NCI-H2029 treated with DMSO at 0.1 percent for 48 hours (cell line): ENCODE measurements around the gene FMN2.

Experiments used
- DNase-seq: peaks from one replicate; lab custom pipeline; 2025; lab: John Stamatoyannopoulos, UW

Gene FMN2

GRCh38 chr1:240198376-240198775 lies 106.7 kb downstream of the FMN2 start:
- no peak for DNase-seq

DNA sequence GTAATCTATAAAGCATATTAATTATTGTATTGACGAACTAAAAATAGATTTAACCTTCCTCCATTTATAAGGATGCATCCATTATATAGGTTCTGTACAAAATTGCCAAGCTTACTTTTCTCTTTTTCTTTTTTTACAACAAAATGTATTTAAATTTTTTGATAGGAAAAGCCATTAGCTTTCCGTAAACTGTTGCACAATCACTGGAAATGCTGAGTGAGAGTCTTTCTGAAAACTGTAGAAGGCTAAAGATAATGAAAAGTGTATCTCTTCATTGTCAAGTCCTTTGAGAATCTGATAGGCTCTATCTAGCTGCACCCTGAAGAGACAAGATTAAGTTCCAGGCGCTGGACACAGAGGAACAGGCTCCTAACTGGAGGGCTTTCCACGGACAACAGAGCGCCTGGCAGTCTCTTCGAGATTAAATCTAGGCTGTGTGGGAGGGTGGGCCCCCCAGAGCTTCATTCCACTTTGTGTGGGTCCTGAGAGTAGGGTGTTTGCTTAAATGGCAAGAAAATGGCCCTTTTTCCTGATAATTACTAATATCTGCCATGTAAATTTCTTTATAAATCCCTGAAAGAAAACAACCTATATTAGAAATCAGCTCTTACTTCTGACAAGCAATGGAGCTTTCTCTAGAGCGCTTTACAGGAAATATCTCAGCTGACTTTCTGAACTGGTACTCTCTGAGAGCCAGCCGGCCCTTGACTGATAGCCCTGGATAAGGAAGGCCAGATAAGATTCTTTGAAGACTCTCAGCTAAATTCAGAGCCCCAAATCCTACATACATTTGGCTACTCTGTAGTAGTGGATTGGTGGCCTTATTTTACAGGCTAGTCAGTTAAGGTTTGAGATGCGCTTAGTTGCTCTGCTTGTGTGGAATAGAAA lies 108.3 kb downstream of the FMN2 start:
- no peak for DNase-seq

DNA sequence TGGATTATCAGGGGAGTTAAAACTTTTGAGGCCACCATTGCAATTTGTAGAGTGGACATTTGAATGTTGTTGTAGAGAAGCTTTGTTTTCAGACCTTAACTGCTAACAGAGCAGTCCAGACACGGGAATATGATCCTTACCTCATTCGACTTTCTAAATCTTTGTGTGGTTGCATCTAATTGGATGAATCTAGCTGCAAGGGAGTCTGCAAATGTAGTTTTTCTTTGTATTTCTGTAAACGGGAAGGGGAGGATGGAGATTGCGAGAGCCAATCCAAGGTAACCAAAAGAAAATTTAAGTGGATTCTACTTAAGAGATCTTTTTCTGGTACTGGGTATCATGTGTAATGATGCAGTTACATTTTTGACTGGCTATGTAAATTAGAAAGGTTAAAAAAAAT lies 110.2 kb downstream of the FMN2 start:
- no peak for DNase-seq

GRCh38 chr1:240207073-240207709 lies 115.5 kb downstream of the FMN2 start:
- no peak for DNase-seq

GRCh38 chr1:240210026-240210425 lies 118.3 kb downstream of the FMN2 start:
- DNase-seq, result no peak

GRCh38 chr1:240212556-240212955 lies 120.9 kb downstream of the FMN2 start:
- DNase-seq, result no peak

GRCh38 chr1:240217403-240217802 lies 125.7 kb downstream of the FMN2 start:
- DNase-seq, result no peak

DNA sequence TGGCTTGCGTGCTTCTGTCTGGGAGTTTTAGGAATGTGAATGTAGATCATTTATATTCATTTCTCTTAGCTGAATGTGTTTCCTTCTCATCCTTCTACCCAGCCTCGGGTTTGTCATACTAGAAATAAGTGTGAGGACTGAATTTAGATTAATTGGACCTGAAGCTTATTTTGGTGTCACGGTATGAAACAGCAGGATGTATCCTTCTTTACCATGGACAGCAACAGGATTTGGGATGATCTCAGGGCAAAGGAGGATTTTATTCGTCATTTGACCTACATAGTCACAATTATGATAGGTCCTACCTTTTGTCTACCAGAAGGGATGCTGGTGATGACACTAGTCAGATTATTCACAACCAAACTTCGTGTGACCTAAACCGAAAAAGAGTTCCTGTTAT lies 127.4 kb downstream of the FMN2 start:
- DNase-seq, result no peak

- DNase-seq, result no peak
Measured at GRCh38 chr1:240226102-240226501, 134.4 kb downstream of the FMN2 start.

DNA sequence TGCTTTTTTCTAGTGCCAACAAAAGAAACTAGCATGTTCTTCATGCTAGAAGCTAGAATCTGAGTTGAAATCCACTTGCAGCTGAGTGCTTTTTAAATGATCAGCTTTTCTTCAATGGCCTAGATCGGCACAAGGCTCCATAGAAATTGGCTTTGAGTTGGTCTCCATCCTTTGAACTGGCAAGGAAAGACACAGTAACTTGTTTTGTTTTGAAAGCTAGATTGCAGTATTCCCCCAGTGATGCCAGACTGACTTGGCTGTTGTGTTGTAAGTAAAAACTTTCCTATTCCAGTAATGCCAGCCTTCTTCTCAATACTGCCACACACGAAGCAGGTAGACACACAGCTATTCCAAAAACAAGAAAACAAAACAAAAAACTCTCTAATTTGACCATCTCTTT lies 139.1 kb downstream of the FMN2 start:
- no peak for DNase-seq

DNA sequence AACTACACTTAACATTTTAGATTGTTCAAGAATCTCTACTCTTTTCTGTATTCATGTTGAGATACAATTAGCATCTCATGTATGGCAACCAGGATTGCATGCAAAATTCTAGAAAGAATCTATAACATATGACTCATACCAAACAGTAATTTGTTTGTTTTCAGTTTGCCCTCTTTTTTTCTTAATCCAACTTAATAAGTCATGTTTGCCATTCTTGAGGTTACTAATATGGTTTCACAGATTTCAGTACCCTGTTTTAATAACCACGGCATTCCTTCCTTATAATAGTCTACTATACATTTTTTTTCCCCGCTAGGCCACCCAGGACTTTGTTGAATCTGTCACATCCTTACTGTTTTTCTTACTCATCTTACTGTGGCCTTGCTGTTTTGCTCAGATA lies 140.8 kb downstream of the FMN2 start:
- no peak for DNase-seq

DNA sequence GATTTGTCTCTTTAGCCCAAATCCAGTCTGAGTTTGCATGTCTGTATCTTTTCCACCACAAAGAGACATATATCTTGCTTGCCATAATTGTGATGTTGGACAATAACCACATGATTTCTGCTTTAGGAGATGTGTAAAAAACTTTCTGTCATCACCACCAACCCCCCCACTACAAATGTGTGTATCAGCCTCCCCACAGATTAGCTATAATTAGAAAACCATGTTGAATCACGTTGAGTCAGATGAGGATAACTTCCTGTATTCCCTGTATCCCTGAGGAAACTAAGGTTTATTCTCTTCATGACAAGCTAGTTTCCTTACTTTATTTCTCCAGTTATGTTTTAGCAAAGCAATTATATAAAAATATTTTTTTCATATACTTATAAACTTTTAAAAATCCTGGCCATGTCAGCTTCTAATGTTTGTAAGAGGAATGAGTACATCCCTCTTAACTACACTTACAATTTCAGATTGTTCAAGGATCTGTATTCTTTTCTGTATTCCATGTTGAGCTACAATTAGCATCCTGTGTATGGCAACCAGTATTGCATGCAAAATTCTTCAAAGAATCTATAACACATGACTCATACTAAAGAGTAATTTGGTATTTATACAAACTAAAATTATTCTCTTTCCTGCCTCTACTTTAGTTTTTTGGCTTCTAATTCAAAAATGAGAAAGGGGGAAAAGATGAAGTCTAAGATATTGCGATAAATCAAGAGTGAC lies 143.0 kb downstream of the FMN2 start:
- no peak for DNase-seq

DNA sequence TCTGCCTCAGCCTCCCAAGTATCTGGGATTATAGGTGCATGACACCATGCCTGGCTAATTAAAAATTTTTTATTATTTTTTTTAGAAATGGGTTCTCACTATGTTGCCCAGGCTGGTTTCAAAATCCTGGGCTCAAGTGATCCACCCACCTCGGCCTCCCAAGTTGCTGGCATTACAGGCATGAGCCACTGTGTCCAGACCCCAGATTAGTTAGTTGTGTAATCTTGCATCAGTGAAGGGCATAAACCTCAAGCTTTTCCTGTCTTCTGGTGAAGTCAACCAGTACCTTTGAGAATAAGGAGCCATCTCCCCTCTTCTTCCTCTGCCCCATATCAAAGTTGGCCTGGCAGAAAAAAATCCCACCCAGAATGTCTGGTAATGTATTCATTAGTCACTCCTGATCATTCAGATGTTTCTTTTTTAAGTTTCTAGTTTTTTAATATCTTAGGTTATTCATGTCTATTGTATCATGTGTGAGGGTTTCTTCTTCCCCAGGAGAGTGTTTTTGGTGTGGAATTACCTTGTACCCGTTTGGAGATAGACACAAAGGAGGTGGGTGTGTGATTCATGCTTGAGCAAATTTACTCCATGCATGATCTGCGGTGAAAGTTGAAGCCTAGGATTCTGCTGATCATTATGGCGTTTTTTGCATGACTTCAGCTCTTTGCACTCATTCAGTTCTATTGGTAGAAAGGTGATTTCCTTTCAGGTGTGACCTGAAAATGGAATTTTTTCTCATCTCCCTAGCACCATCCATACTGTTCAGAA lies 144.0 kb downstream of the FMN2 start:
- DNase-seq, result no peak

DNA sequence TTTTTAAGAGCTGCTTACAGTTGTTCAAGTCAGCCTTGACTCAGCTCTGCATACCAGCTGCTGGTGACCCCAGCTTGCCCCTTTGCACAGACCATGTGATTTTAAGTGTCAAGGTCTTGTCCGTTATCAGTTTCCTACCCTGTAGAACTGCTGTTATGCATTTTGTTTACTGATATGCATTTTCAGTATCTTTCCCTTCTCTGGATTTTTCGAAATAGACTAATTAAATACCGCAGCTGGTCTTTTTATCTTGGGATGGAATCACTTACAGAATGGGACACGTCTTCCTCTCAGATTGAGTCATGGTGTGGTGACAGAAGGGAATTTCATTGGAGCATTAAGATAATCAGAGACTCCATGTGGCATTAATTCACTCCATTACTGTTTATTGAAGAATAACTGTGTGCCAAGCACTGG lies 145.6 kb downstream of the FMN2 start:
- no peak for DNase-seq

DNA sequence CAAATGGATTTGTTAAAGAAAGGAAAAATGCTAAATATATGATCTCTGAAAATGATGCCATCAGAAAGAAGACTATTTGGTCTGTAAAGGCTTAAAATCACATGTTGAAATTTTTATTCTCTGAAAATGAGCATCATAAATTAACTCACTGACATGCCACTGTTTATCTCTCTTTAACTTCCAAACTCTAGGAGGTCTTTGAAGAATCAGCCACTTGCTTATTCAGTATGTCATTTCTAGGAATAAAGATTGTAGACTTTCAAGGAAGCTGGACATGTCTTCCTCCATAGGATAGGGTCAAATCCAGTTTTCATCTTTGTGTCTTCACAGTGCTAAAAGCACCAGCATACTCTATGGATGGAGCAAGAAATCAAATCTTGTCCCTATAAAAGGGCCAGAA lies 147.6 kb downstream of the FMN2 start:
- no peak for DNase-seq

GRCh38 chr1:240241278-240241677 lies 149.6 kb downstream of the FMN2 start:
- DNase-seq, result no peak

GRCh38 chr1:240242601-240243144 lies 151.0 kb downstream of the FMN2 start:
- no peak for DNase-seq

DNA sequence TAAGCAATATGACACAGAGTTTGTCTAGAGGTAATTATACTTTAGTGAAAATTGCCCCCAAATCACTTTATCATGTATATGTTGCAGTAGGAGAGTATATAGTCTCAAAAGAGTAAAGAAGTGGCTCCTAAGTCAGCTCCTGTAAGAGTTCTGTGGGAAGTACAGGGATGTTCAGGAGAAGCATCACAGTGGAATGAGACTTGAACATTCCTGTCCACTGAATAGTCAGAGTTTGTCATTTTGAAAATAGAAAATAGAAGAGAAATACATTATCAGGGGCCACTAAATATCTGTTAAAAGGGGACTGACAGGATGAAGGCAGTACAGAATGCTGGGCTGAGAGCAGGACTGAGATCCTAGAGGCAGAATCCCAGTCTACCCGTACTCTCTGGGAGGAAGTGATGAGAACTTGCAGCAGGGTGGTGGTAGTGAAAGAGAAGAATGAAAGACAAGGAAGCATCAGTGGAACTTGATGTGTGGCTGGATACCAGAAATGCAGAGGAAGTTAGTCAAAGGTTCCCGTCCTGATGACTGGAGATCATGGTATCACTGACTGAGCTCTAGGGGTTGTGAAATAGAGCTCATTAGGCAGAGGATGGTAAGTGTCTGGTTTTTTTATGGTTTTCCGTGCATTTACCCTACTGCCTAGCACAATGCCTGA lies 153.4 kb downstream of the FMN2 start:
- no peak for DNase-seq

- DNase-seq, result no peak
Measured at GRCh38 chr1:240245629-240246020, 153.9 kb downstream of the FMN2 start.

- no peak for DNase-seq
Measured at GRCh38 chr1:240247899-240248298, 156.2 kb downstream of the FMN2 start.

GRCh38 chr1:240254006-240254405 lies 162.3 kb downstream of the FMN2 start:
- no peak for DNase-seq
